KBM-7 (cell line): ENCODE results near the gene SLC22A12.
"Not testable (repeated sequence)": the region's sequence is repeated elsewhere in the genome, so short reads cannot be mapped to it uniquely, and the experiment has no call there.

Source experiments
- DNase-seq: peaks from one replicate; pipeline ENCODE4 v3.0.0-alpha.2; 2015
- in situ Hi-C: fragments of 300-500 bp; cut with MboI; formaldehyde crosslinking; loops from 2 replicates; pipeline ENCODE4 v1.14.3; 2020; ENCODE audit warnings: low sequenced_read_pairs, low pct_unique_long_range_greater_than_20kb, mixed read lengths

Gene SLC22A12

GRCh38 chr11:64590763-64591221 is at the start of gene SLC22A12:
TSS of gene SLC22A12 (plus strand) at chr11:64591220. CDS start at chr11:64591557, 337 bp downstream.
- in situ Hi-C loops: no loop called here
- DNase-seq: no peak

DNA sequence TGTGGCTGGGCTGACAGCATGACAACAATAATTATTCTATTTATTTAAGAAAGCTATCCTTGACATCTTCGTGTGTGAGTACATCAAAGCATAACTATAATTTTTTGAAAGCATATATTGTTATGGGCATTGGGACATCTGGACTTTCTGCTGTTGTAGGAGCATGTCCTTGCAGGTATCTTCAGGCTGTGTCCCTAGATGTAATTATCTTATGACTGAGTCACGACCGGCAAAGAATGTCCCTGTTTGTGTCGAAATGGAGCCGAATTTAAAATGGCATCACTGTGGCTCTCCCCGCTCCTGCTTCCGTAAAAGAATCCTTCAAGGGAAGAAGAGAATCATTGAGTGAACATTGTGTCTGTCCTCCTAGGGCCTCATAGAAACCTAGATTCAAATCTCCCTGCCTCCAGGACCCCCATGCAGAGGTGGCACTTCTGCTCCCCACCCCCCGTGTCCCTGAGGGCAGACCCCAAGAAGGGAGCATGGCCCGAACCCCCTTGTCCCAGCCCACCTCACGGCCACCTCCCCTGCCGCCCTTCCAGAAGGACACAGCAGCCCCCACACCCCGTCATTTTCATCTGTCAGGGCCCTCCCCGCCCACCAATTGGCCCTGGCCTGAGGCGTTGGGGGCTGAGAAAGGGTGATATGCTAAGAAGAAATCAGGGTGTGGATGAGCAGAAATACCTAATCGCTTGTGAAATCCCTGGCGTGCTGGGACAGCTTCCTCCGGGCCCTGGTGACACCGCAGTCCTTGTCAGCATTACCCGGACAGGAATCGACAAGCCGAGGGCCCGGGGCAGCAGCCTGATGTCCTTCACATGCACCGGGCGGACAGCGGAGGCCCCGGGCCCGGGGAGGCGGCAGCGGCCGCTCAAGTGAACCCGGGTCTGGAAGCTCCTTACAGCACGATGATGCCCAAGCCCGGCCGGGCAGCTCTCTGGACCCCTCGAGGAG is 48.6 kb upstream of the SLC22A12 start:
- no peak for DNase-seq
- in situ Hi-C loops: no loop called here

DNA sequence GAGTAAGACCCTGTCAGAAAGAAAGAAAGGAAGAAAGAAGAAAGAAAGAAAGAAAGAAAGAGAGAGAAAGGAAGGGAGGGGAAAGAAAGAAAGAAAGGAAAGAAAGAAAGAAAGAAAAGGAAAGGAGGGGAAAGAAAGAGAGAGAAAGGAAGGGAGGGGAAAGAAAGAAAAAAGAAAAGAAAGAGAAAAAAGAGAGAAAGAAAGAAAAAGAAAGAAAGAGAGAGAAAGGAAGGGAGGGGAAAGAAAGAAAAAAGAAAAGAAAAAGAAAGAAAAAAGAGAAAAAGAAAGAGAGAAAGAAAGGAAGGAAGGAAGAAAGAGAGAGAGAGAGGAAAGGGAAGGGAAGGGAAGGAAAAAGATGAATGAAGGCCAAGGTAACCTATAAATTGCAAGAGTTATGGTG is 47.2 kb upstream of the SLC22A12 start:
- no peak for DNase-seq
- in situ Hi-C loops: no loop called here

DNA sequence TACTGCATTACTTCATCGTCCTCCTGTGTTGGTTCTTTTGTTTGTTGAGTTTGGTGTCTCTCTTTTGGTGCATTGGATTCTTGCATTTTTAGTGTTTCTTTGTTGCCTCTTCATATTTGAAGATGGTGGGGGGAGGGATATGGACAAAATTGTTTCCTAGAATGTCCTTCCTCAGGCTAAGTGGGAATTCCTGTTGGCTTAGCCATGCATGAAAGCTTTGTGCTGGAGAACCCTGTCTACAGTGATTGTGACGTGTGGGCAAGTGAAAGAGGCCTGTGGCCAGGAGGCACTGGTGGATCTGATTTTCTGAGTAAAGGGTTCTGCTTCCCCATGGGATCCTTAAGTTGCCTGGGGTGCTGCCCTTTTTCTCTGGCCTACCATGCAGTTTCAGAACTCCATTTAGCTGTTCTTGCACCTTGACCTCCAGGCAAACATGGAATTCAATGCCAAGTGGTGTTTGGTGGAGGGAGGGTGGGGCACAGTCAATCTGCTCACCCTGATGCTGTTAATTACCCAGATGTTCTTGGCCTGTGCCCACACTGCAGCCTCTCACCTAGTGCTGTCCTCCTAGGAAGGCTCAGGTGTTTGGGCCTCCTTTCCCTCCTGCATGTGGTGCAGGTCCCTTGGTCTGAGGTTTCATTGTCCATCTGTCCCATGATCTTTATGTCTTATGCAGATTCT is 46.3 kb upstream of the SLC22A12 start:
- in situ Hi-C loops: no loop called here
- DNase-seq: no peak

DNA sequence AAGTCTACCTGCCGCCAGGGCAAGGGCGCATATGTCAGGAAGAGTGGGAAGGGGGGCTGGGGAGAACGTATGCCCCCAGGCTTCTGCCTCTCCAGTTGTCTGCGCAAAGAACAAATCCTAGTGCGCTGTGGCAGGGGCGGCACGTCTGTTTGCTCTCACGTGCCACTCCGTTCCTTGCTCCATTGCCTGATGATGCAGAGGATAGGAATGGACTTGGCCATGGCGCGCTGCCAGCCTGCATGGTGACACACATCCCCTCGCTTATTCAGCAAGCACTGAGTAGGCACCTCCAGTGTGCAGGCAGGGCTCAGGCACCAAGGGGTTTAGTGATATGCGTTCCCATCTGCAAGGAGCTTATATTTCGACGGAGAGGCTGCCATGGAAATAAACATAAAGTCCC is 45.4 kb upstream of the SLC22A12 start:
- DNase-seq: no peak
- in situ Hi-C loops: no loop called here

- in situ Hi-C loops: no loop called here
These were observed 44.8 kb upstream of the SLC22A12 start for GRCh38 chr11:64546176-64546575.

GRCh38 chr11:64546600-64546999 is 44.4 kb upstream of the SLC22A12 start:
- in situ Hi-C loops: no loop called here

More at GRCh38 chr11:64546176-64546575, 44.8 kb upstream of the SLC22A12 start:
- no peak for DNase-seq

GRCh38 chr11:64549969-64550368 is 41.1 kb upstream of the SLC22A12 start:
- no peak for DNase-seq
- in situ Hi-C loops: no loop called here

More at GRCh38 chr11:64546600-64546999, 44.4 kb upstream of the SLC22A12 start:
- DNase-seq: no peak

DNA sequence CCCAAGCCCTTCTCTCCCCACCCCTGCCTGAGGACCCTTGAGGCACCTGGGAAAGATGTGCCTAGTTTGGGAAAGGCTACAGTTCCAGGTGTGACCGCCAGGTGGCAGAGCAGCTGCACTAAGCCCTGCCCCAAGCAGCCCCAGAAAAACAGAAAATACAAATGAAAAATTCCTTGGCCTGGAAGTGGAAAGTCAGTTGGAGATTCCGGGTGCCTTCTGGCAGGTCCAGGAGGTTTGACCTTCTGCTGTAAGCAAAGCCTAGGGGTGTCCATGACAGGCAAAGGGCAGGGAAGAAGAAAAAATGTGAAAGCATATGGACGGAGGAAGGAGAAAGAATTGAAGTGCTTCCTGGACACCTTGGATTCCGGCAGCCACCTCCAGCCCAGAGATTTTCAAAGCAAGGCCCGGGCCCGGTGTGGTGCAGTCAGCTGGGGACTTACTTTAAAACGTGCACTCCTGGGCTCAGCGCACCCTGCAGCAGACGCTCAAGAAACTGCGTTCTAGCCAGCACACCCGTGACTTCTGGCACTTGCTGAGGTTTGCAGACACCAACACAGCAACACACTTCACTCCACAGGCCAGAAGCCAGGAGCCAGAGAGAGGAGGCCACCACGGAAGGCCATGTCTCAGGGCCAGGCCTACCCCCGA is 37.3 kb upstream of the SLC22A12 start:
- in situ Hi-C loops: no loop called here

DNA sequence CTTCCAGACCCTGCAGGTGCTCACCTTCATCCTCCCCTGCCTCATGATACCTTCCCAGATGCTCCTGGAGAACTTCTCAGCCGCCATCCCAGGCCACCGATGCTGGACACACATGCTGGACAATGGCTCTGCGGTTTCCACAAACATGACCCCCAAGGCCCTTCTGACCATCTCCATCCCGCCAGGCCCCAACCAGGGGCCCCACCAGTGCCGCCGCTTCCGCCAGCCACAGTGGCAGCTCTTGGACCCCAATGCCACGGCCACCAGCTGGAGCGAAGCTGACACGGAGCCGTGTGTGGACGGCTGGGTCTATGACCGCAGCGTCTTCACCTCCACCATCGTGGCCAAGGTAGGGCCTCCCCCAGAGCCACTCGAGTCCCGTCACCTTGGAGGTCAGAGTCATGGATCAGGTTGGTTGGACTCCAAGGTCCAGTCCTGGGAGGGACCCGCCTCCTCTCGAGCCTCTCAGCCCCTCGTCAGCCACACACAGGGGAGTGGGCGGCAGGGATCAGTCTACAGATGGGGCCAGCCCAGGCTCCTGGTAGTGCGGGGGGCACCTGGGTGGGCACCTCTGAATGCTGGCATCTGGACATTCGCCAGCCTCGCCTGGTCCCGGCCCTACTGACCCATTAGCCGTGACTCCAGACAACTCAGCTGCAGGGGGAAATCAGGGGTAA is 34.8 kb upstream of the SLC22A12 start:
- DNase-seq: no peak
- in situ Hi-C loops: no loop called here

More for the DNA sequence above, 37.3 kb upstream of the SLC22A12 start:
- peak; percentile 74 for DNase-seq

DNA sequence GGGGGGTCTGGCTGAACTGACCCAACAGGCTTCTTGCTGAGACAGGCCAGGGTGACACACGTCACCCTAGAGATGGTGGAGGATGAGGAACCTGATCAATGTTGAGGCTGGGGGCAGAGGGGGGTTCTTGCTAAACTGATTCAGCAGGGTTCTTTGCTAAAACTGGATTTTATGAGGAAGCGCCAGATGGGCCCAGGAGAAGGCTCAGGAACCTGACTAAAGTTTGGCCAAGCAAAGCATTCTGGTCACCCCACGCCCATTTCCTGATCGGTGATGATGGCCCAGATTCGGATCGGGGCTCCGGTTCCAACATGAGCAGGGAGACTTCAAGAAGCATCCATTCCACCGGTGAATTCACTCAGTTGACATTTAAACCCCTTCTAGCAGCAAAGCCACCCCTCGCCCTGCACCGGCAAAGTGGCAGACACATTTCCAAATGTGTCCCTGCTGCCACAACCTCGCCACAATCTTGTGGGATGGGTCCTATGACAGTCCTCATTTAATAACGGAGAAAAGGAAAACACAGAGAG is 34.2 kb upstream of the SLC22A12 start:
- no peak for DNase-seq
- in situ Hi-C loops: no loop called here

- no peak for DNase-seq
- in situ Hi-C loops: no loop called here
These were observed 32.8 kb upstream of the SLC22A12 start for GRCh38 chr11:64558065-64558745.

- DNase-seq: no peak
- in situ Hi-C loops: no loop called here
These were observed 32.2 kb upstream of the SLC22A12 start for GRCh38 chr11:64558869-64559268.

DNA sequence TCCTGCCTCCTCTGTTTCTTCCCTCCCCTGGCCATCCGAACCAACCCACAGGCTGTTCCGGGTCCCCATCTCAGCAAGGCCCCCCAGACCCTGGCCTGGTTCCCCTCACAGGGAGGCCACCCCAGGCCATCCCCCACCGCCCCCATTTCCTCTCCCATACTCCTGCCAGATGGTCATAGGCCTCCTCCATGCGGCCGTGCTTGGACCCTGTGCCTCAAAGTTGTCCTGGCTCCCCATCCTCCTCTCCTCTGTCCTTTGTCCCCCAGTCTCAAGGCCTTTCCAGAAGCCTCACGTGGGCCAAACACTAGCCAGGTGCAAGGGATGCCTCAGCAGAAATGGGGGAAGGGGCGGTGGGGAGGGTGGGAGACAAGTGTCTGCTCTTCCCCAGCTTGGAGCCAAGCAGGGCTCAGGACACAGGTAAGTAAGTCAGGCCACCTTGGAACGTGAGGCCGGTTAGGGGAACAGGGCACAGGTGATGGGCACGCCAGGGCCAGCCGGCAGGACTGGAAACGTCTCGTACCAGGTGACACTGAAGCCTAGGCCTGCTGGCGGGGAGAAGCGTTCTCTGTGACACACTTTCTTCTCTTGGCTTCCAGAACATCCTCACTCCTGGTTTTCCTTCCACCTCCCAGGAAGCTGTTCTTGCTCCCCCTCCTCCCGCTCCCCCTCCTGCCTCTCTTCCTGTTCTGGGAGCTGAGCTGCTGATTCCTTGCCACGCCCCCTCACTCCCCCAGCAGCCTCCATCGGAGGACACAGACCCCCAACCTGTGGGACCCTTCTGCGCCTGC is 31.5 kb upstream of the SLC22A12 start:
- in situ Hi-C loops: no loop called here

GRCh38 chr11:64560139-64560771 is 30.8 kb upstream of the SLC22A12 start:
- no peak for DNase-seq
- in situ Hi-C loops: no loop called here

More for the DNA sequence above, 31.5 kb upstream of the SLC22A12 start:
- no peak for DNase-seq

DNA sequence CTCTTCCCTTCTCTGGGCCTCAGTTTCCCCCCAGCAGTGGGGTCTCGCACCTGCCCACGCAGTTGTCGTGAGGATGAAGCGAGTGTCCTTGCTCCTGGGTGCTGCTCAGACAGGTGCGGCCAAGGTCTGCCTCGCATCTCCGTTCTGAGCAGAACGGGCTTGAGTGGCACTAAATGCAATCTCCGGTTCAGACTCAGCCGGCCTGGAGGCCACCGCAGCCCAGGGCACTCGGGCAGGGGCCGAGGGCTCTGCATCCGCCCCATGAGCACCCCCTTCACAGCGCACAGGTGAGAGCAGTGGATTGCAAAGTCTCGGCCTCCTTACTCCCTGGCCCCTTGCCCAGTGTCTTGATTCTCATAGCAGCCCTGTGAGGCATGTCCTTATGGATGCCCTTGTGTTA is 30.1 kb upstream of the SLC22A12 start:
- in situ Hi-C loops: no loop called here
- no peak for DNase-seq

DNA sequence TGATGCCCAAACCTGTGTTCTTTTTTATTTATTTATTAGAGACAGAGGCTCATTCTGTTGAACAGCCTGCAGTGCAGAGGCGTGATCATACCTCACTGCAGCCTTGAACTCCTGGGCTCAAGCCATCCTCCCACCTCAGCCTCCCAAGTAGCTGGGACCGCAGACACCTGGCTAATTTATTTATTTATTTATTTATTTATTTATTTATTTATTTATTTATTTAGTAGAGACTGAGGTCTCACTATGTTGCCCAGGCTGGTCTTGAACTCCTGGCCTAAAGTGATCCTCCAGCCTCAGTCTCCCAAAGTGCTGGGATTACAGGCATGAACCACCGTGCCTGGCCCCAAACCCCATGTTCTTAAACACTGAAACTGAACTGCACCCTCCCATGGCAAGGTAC is 29.6 kb upstream of the SLC22A12 start:
- in situ Hi-C loops: not testable (repeated sequence)

More for the DNA sequence above, 29.6 kb upstream of the SLC22A12 start:
- DNase-seq: not testable (repeated sequence)
